NCI-H510A treated with DMSO at 0.1 percent for 48 hours (cell line): Measurements from ENCODE around the gene PTK6.

Source experiments
- DNase-seq: peaks from one replicate; lab custom pipeline; 2025; lab: John Stamatoyannopoulos, UW

PTK6 gene

DNA sequence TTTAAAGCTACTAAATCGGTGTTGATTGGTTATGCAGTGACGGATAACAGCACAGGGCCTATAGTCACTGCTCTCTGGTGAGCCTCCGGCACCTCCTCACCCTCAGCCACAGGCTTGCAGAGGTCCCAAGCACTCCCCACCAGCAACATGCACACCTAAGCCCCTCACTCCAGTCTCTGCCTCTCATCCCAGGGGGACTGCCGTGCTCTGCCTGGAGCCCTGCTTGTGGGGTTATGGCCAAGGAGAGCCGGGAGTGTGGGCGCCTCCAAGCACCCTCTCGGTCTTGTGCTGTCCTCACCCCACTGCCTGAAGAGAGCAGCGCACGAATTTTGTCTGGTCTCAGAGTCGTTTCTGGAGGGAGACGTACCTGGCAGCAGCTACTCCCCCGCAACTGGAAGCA is 31.5 kb downstream of the PTK6 start:
- DNase-seq: no peak

DNA sequence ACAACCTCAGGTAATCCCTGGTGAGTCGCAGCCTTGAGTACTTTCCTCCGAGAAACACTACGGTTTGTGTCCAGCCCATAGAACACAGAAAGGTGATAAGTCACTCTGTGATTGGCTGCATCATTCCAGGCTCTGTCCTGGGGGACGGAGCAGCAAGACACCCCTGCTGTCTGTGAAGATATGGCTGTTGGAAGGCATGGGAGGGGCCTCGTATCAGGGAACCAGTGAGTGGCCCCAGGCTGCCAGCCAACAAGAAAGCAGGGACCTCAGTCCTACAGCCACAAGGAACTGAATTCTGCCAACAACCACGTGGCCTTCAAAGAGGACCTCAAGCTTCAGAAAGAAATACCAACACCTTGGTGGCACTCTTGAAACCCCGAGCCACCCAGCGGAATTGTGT is 31.9 kb downstream of the PTK6 start:
- DNase-seq: no peak

DNA sequence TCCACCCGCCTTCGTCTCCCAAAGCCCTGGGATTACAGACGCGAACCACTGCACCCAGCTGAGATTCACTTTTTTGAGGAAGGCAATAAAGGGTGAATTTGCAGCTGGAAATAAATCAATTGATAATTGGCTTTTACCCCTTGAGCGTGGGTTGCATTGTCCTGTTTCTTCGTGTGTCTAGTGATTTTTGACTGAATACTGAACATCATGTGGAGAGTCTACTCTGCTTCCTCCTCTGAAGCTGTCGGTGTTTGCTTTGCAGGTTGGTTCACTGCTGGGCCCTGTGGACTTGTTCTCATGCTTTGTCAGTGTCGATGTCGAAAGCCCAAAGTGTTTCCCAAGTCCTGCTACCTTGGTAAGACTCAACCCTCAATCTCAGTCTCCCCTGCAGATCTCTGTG is 32.5 kb downstream of the PTK6 start:
- no peak for DNase-seq

DNA sequence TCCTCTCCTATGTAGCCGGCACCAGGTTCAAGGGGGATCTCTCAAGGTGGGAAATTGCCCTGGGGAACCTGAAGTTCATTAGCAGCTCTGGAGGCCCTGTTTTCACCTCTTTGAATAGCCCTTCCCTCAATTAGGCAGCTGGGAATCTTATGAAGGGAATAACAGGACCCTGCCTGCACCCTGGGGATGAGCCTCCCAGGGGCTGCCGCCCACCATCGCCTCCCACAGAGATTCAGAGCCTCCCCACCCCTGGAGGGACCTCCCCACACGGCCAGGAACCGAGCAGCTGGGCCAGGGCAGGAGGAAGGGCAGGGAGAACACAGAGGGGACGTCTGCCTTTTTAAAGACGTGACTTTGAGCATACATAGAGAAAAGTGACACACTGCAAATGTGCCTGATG is 33.7 kb downstream of the PTK6 start:
- no peak for DNase-seq

DNA sequence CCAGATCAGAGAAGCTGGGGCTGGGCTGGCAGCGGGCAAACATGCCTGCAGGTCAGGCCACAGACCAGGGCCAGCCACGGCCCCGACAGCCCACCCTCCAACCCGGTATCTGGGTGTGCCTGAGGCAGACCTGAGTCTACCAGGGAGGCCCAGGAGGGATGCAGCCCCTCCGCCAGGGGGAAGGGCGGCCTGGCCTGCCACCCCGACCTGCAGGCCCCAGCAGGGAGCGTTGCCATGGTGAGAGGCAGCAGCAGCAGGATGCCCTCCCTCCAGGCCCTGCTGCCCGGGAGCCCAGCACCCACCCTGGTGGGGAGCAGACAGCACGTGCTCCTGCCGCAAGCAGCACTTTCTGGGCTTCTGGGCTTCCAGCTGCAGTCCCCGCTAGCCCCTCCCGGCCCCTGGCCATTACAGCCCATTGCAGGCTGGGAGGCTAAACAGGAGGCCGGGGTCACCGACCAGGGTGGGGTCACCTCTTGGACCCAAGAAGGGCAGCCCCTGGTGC is 34.5 kb downstream of the PTK6 start:
- no peak for DNase-seq

DNA sequence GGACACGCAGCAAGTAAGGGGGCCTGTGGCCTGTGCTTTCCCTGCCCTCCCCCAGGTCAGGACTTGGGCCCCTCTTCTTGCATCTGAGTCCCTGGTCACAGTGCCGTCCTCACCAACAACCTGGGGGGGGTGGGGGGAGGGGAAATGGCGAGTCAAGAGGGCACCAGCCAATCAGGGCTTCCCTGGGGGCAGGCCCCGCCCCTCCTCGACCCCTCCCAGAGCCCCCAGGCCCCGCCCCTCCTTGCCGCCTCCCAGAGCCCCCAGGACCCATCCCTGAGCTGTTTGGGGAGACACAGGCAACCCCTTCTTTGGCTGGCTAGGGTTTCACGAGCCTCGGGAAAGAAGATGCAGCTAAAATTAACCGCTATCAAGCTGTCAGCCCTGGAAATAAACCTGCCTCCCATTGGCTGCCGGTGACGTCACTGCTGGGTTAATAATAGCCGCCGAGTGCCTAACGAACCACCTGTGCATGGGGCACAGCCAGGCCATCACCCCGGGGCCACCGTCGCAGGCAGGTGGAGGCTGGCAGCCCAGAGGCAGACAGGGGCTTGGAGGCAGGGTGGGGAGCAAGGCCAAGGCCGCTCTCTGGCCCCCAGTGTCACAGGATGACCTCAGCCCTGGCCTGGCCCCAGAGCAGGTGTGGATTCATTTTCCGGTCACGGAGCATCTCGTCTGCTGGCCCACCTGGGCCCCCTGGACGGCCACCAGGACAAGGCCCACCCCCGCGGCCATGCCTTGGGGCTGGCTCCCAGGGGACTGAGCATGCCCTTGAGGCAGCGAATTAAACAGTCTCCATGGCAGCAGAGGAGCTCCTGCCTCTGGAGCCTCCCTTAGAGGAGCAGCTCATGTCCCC is 35.1 kb downstream of the PTK6 start:
- DNase-seq: peak; percentile 24

DNA sequence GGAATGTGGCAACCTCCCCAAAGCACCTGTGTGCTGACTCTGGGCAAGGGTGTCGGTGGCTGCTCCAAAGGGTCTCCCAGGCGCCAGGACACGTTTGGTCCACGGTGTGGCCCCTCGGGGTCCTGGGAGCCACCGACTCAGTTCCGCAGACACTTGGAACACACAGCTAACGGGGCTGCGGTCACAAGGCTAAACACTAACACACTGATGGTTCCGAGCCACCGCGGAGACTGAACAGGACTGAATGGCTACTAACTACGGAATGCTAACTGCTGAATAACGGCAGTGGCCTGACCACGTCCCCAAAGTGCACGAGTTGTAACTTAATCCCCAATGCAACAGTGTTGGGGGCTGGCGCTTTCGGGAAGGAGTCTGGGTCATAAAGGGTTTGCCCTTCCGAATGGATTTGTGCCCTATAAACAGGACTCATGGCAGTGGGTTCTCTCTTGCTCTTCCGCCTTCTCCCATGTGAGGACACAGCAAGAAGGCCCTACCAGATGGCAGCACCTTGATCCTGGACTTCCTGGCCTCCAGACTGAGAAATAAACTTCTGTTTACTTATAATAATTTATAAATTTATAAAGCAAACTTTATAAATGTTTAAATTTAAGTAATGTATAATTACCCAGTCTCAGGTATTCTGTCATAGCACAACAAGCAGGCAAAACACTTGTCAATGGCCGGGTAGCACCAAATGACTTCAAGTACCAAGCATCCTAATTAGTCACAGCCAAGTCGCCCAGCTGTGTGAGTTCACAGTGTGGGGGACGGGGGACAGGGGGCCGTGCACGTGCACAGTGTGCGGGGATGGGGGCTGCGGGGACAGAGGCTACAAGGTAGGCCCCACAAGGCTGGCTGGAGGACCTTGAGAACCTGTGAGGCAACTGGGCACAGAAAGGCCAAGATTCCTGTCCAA is 36.0 kb downstream of the PTK6 start:
- DNase-seq: no peak

DNA sequence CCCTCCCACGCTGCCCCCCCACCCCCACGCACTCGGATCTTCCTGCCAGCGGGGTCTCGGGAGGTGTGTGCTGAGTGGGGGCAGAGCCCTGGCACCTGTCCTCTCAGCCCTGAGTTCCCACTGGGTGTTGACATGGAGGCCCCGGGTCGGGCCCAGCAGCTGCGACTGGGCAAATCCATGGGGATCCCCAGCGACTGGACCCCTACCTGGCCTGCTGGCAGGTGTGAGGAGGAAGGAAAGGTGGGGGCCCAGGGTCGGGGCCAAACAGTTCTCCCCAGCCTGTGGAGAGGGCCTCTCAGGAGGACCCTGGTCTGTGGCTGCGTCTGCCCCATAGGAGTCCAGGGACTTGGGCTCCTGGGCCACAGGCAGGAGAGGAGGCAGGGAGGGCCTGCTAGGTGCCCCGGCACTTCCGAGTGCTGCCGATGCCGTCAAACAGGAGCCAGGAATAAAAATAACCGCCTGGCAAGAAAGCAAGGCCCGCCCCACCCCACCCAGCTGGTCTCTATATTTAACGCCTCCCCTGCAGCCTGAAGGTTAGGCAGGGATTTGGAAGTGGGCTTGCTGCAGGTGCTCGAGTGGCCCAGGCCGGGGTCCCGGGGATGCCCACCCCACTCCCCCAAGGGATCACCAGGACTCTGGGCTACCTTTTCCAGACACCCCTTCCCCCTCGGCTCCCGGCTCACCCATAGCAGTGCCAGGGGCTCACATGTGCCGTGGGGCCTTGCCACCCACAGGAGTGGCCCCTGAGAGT is 36.9 kb downstream of the PTK6 start:
- DNase-seq: no peak

DNA sequence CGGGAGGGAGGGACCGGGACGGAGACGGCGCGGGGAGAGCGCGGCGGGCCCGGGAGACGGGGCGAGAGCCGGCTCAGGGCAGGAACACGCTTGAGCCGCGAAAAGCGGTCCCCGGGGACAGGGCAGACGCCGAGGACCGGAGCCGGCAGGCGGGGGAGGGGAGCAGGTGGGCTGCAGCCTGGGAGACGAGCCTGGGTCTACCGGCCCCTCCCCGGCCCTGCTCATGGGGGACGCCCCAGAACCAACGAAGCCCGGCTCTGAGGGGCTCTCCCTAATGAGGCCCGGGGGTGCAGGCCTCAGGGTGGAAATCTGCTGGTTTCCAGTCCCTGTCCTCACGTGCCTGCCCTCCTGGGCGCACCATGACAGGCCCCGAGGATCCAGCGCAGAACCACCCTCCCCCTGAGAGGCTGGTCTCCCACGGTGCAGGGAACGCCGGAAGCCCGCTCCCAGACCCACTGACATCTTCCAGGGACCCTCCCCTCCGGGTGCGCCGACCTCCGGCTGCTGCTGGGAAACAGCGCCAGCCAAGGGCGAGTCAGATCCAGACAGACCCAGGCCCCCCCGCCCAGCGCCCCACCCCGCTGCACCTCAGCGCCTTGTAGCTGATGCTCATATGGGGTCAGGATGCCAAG is 37.7 kb downstream of the PTK6 start:
- no peak for DNase-seq

DNA sequence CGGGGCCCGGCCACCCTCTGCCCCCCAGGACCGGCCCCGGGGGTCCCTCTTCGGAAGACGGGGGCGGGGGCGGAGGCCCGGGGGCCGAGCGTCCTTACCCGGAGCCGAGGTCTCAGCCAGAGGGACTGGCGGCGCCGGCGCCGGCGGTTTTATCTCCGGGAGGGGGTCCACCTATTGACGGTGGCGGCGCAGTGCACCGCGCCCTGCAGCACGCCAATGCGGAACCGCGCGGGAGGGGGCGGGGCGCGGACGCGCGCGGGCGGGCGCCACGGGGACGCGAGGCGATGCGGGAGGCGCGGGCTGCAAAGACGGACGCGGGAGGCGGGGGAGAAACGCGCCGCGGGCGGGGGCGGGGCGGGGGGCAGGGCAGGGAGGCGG is 38.2 kb downstream of the PTK6 start, which contains the start of gene EEF1A2:
Gene EEF1A2, minus strand, starts transcription at position 124 of the 378 bp plus-strand sequence. CDS start 1,320 bp downstream, outside the sequence.
- no peak for DNase-seq

DNA sequence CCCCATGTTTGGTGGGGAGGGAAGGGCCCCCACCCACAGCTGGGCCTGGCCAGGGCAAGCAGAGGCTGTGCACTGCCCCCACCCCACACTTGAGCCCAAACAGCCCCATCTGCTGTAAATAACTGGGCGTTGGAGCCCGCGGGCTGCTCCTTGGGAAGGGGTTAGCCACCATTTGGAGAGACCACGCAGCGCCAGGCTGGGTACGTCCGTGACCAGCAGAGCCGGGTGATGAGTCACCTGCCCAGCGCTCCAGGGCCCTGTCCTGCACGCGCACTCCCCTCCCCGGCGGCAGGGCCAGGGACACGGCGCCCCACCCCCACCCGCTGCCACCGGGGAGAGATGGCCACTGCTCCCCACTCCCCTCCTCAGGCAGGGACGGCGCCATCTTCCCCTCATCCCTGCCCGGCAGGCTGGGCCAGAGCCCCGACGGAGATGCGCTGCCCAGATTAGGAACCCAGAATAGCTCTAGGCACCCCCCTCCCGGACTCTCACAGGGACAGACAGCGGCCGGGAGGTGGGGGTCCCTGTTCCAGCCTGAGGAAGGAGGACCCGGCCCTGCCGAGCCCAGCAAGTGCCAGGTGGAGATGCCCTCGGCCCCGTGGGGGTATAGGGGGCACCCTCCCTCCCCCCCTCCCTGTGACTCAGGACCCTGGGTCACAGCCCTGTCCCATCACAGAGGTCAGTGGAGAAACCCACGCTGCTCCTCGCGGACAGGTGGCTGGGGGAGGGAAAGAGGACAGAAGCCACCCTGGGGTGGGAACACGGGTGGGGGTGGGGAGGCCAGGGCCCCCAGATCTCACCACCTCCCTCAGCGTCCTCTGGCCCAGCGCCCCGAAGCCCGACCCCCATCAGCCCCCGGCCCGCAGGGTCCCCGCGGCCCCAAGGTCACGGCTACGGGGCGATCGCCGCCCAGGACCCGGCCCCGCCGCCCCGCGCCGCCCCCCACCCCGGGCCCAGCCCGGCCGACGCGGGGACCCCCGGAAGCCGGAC is 38.9 kb downstream of the PTK6 start:
- DNase-seq: no peak

DNA sequence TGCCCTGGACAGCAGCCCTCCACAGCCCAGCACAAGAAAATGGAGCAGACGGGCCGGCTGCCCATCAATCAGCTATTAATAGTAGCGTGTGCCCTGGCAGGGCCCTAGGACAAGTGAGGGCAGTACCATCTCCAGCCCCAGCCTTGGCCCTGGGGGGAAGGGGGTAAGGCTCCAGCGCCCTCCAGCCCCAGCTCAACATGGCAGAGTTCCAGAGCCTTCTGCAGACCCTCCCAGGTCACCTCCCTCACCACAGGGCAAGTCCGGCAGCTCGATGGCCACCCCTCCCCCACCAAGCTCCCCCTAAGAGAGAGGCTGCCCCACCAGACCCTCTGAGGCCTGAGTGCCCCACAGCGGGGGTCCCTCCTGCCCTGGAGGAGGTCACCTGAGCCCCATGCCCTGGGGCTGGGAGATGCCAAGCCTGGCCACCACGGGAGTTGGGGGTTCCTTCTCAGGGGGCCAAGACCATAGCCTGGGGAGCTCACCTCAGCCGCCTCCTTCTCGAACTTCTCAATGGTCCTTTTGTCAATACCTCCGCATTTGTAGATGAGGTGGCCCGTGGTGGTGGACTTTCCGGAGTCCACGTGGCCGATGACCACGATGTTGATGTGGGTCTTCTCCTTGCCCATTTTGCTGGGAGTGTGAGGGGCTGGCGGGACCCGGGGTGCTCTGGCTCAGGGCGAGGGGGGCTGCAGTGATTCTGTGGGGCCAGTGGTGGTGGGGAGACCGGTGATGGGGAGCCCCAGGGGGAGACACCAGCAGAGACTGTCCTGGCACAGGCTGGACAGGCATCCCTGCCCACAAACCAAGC is 39.8 kb downstream of the PTK6 start:
- DNase-seq: no peak

DNA sequence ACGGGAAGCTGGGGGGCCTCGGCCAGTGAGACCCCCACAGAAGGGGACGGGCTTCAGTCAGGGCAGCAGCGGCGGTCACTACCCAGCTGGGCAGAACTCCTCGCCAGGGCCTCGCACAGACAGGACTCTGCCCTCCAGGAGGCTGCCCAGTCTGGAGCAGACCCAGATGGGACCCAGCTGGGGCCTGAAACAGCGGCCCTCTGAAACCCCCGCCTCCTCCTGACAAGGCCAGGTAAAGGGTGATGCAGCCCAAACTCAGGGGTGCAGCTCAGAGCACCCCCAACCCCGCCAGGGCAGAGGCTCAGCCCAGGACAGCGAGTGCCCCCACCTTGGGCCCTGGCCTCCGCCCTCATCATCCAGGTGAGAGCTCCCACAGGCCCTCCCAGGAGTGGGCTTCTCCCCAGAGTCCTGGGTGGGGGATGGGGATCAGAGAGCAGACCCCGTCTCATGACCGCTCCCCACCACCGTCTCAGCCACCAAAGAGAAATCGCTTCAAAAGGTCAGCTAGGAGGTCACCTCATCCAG is 40.5 kb downstream of the PTK6 start:
- DNase-seq: no peak

DNA sequence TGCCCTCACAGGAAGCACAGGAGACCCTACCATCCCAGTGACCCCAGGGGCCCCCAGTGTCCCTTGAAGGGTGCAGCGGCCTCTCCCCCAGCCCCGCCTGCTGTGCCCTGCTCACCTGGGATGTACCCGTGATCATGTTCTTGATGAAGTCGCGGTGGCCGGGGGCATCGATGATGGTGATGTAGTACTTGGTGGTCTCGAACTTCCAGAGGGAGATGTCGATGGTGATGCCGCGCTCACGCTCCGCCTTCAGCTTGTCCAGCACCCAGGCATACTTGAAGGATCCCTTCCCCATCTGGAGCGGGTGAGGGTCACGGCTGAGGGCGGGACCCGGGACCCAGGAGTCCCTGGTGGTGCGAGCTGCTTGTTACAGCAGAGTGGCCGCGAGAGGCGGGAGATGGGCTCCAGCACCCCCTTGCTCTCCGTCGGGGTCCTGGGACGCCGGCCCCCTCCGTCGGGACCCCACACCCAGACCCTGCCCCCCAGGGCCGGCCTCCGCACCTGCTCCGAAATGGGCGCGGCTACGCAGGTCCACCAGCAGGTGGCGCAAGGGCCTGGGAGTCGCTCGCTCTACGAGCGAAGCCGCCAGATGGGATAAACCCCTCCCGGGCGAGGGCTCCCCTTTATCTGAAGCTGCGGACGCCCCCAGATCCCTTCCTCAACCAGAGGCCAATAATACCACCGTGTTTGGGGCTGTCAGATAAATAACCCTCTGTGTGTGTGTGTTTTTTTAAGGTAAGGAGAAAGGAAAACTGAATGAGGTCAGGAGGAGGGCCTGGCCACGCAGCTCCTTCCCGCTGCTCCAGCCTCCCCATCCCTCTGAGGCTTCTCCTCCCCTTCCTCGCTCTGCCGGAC is 41.2 kb downstream of the PTK6 start:
- no peak for DNase-seq

DNA sequence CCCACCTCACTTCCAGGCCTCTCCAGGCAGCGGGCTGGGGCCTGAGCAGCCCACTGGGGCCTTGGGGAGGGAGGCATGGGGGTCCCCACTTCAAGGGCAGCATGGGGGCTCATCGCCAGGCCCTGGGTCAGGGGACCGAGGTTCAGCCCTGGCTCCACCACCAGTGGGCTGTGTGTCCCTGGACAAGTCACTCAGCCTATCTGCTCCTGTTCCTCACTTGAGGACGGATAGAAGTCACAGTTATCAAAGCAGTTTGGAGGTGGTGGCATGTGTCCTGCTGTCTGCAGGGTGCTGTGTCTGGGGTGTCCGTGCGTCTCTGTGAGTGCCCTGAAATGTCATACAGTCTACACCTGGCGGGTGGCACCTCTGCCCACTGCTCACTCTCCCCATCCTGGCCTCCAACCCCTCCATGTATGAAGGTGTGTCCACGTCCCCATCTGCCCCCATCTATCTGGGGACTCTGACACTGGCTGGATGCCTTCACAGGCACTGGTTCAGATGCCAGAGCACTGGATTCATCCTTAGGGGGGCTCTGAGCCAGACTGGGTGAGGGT is 41.9 kb downstream of the PTK6 start:
- no peak for DNase-seq

DNA sequence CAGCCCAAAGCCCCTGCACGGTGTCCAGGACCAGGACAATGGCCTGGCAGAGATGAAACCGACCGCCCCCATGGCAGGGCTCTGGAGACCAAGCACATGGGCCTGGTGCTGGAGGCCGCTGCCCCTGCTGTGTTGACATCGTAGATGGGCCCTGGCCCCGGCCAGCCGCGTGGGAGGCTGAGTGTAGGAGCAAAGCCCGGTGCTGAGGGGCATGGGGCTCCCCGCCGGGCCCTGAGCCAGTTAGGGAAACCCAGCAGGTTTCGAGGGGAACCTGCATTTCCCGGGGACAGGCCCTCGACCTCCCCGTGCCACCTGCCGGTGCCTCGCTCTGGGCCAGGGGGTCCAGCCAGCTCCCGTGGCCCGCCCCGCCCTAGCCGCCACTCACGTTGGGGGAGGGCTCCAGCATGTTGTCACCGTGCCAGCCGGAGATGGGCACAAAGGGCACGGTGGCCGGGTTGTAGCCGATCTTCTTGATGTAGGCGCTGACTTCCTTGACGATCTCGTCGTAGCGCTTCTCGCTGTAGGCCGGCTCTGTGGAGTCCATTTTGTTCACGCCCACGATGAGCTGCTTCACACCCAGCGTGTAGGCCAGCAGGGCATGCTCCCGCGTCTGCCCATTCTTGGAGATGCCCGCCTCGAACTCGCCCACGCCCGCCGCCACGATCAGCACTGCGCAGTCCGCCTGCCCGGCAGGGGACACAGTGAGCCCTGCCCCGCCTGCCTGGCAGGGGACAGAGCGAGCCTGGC is 42.6 kb downstream of the PTK6 start:
- no peak for DNase-seq

DNA sequence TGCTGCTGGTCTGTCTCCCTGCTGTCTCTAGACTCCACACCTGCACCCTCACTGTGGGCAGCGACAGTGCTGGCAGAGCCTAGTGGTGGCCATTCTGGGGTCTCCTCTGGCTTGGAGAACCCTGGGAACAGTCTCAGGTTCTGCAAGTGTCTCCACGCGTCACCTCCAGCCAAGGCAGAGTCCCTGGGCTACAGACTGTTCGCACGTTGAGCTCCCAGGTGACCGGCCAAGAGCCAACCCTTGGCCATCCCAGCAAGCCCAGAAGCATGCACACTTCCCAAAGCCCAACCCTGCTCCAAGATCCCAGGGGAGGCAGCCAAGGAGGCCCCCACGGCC is 43.1 kb downstream of the PTK6 start:
- DNase-seq: no peak
